Activated naive CD8-positive, alpha-beta T cell treated with anti-CD3 and anti-CD28 coated beads, Interleukin-2, amount 10 ng/mL, durations not matched to agents 7 days and 5 days (primary cell): Measurements from ENCODE around the gene FOXN3. TPM values are rescaled to one million over a fixed set of nuclear protein-coding genes. Genes with fewer than 3 reads are reported as not detected.
A peak's percentile ranks its signal among the peaks of the same experiment; 100 is the strongest.

Experiments used
- ATAC-seq: fragments of 150-1000 bp; cut with Tn5 transposase; one replicate; pipeline ENCODE4 v1.10.0; 2021; ENCODE audit warnings: low read depth, moderate library complexity
- POLR2A ChIA-PET: fragments of 350-600 bp; sonication (Branson Sonifier 250); formaldehyde crosslinking; loops from one replicate; lab custom pipeline; 2021; ENCODE audit warnings: antibody characterized with exemption; lab: Charles Lee
- DNase-seq: peaks from one replicate; pipeline ENCODE4 v3.0.0; 2021
- H3K27ac Mint-ChIP-seq: one replicate; pipeline ENCODE4 v1.8.0; 2022; ENCODE audit warnings: mild to moderate bottlenecking, mixed read lengths
- H3K27me3 Mint-ChIP-seq: one replicate; pipeline ENCODE4 v1.8.0; 2022; ENCODE audit warnings: mild to moderate bottlenecking, moderate library complexity, mixed read lengths
- H3K36me3 Mint-ChIP-seq: one replicate; pipeline ENCODE4 v1.8.0; 2021; ENCODE audit warnings: mild to moderate bottlenecking, mixed read lengths
- H3K4me1 Mint-ChIP-seq: one replicate; pipeline ENCODE4 v1.8.0; 2021; ENCODE audit warnings: mixed read lengths
- H3K4me3 Mint-ChIP-seq: one replicate; pipeline ENCODE4 v1.8.0; 2022; ENCODE audit warnings: mild to moderate bottlenecking, moderate library complexity, mixed read lengths
- H3K9me3 Mint-ChIP-seq: one replicate; pipeline ENCODE4 v1.8.0; 2021; ENCODE audit warnings: mixed read lengths
- total RNA-seq, 2 experiments: library from RNA; stranded (reverse); gene quantifications; one replicate each; pipeline ENCODE4 v1.2.3, GENCODE V29; 2021

The FOXN3 gene
- total RNA-seq, 2 experiments from 2014 or later = 101 to 102 TPM

- H3K27me3 Mint-ChIP-seq = no peaks in the 10 kb centered on the region
- H3K27ac Mint-ChIP-seq = peak overlapping the region; percentile 96
- H3K4me1 Mint-ChIP-seq = peaks cover 62% of the 10 kb centered on the region
- H3K36me3 Mint-ChIP-seq = peaks cover 11% of the 10 kb centered on the region
- POLR2A ChIA-PET = interaction anchor here (0.7 to 3.2 kb wide), 7 partner anchors 10 to 337 kb away, joined by 3 to 33 read pairs (median 4); no protein-coding TSS in a partner anchor
- peak overlapping the region; percentile 84 for H3K4me3 Mint-ChIP-seq
- H3K9me3 Mint-ChIP-seq = no peaks in the 10 kb centered on the region
- ATAC-seq (no peak), DNase-seq (peak; percentile 39)
Observed at GRCh38 chr14:89428546-89429198, 11.6 kb upstream of the FOXN3 start.

- no peaks in the 10 kb centered on the region for H3K9me3 Mint-ChIP-seq
- peak overlapping the region; percentile 96 for H3K27ac Mint-ChIP-seq
- H3K36me3 Mint-ChIP-seq = peaks cover 9% of the 10 kb centered on the region
- no peak for ATAC-seq
- DNase-seq = no peak
- H3K4me3 Mint-ChIP-seq = peak overlapping the region; percentile 84
- H3K27me3 Mint-ChIP-seq = no peaks in the 10 kb centered on the region
- peaks cover 66% of the 10 kb centered on the region for H3K4me1 Mint-ChIP-seq
- POLR2A ChIA-PET = interaction anchor here (0.7 to 3.2 kb wide), 5 partner anchors 15 to 337 kb away, joined by 3 to 33 read pairs (median 3); no protein-coding TSS in a partner anchor
Observed at GRCh38 chr14:89428173-89428523, 11.1 kb upstream of the FOXN3 start.

DNA sequence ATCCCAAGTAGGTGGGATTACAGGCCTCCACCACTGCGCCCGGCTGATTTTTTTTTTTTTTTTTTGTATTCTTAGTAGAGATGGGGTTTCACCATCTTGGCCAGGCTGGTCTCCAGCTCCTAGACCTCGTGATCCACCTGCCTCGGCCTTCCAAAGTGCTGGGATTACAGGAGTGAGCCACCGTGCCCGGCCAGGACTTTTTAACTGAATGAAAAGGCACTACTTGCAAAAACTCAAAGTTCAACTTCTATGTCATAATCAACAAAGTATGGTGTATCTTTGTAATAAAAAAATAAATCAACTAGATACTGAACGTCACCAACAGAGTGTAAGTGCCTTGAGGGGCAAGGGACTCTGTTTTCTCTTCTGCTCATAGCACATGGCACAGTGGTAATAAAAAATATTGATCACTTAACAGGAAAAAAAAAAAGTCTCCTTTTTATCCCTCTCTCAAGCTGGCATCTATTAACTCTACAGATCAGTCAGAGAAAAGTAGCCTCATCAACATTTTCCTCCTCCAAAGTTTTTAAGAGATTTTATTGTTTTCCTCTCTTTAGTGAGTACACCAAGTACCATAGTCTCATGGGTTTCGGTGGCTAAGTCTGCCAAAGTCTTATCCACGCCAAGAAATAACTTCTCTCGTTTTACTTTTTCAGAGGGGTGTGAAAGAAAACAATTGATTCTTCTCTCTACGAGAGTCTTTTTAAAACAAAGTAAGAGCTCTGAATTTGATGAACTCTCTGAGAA is 10.6 kb upstream of the FOXN3 start:
- Mint-ChIP-seq H3K4me1 (peaks cover 70% of the 10 kb centered on the region), H3K27ac (peak overlapping the region; percentile 96), H3K36me3 (peaks cover 8% of the 10 kb centered on the region), H3K9me3 (no peaks in the 10 kb centered on the region), H3K27me3 (no peaks in the 10 kb centered on the region), H3K4me3 (peak overlapping the region; percentile 84)
- POLR2A ChIA-PET = interaction anchor here (0.7 to 3.2 kb wide), 6 partner anchors 16 to 338 kb away, joined by 3 to 33 read pairs (median 3); no protein-coding TSS in a partner anchor
- no peak for ATAC-seq
- no peak for DNase-seq

DNA sequence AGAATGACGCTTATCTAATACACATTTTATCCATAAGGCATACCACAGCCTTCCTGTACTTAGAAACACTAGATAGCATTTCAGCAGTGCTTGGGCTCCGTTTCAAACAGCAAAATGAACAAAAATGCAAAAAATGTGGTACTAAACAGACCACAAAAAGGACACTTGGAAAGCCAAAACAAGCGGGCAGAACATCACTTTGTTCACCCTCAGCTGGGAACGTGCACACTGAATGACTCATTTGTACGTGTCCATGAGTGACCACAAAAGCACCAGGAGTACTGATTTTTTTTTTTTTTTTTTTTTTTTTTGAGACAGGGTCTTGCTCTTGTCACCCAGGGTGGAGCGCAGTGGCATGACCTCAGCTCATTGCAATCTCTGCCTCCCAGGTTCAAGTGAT is 8.9 kb upstream of the FOXN3 start:
- Mint-ChIP-seq H3K9me3 (no peaks in the 10 kb centered on the region), H3K27ac (peak overlapping the region; percentile 72), H3K36me3 (peaks cover 7% of the 10 kb centered on the region), H3K27me3 (no peaks in the 10 kb centered on the region), H3K4me1 (peaks cover 59% of the 10 kb centered on the region), H3K4me3 (peak overlapping the region; percentile 37)
- POLR2A ChIA-PET = interaction anchor here (0.7 to 1.3 kb wide), 3 partner anchors 193 to 295 kb away, joined by 3 read pairs; no protein-coding TSS in a partner anchor
- DNase-seq (no peak), ATAC-seq (no peak)

- Mint-ChIP-seq H3K27me3 (no peaks in the 10 kb centered on the region), H3K36me3 (peaks cover 15% of the 10 kb centered on the region), H3K4me3 (no peak overlapping the region), H3K4me1 (peaks cover 57% of the 10 kb centered on the region), H3K9me3 (no peaks in the 10 kb centered on the region), H3K27ac (no peak overlapping the region)
- no peak for ATAC-seq
- POLR2A ChIA-PET = interaction anchor here (0.6 kb wide), 2 partner anchors 14 to 234 kb away, joined by 4 to 6 read pairs; no protein-coding TSS in a partner anchor
- no peak for DNase-seq
Observed at GRCh38 chr14:89424241-89424640, 7.2 kb upstream of the FOXN3 start.

- Mint-ChIP-seq H3K27me3 (no peaks in the 10 kb centered on the region), H3K36me3 (peaks cover 16% of the 10 kb centered on the region), H3K4me3 (no peak overlapping the region), H3K4me1 (peaks cover 58% of the 10 kb centered on the region), H3K9me3 (no peaks in the 10 kb centered on the region), H3K27ac (no peak overlapping the region)
- DNase-seq (no peak), ATAC-seq (no peak)
- POLR2A ChIA-PET = no interaction called here
Observed at GRCh38 chr14:89422952-89423345, 5.9 kb upstream of the FOXN3 start.

DNA sequence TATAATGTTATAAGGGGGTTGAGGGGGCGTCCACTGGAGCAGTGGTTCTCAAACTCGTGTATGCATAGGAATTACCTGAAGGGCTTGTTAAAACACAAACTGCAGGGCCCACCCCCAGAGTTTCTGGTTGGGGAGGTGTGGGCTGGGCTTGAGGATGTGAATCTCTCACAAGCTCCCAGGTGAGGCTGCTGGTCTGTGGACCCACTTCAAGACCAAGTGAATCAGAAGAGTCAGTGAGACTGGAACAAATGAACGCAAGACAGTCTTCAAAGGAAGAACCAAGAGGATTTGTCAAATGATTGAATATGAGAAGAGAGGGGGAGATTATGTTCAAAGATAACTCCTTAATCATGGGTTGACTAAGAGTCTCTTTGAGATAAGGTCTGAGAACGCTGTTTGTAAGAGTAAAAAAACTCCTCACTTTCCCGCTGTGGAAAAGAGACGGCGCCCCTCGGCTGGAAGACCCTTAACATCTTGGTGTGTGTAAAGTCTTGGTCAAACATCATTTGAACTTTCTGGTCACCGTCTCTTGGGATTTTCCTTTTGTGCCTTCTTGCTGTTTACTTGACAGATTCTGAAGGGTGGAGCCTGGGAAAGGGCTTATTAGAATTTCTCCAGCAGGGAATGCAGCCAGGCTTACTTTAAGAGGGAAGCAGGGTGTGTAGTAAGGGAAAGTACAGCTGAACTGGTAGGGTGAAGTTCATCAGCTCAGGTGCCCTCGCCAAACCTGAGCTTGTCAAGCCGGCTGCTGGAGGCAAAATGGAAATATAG is 5.3 kb upstream of the FOXN3 start:
- Mint-ChIP-seq H3K27me3 (no peaks in the 10 kb centered on the region), H3K36me3 (peaks cover 16% of the 10 kb centered on the region), H3K4me3 (no peak overlapping the region), H3K4me1 (peaks cover 52% of the 10 kb centered on the region), H3K9me3 (no peaks in the 10 kb centered on the region), H3K27ac (no peak overlapping the region)
- DNase-seq = no peak
- POLR2A ChIA-PET = no interaction called here
- no peak for ATAC-seq

- no peaks in the 10 kb centered on the region for H3K27me3 Mint-ChIP-seq
- H3K36me3 Mint-ChIP-seq = peaks cover 18% of the 10 kb centered on the region
- H3K9me3 Mint-ChIP-seq = no peaks in the 10 kb centered on the region
- H3K4me1 Mint-ChIP-seq = peaks cover 45% of the 10 kb centered on the region
- no peak overlapping the region for H3K4me3 Mint-ChIP-seq
- H3K27ac Mint-ChIP-seq = no peak overlapping the region
- no peak for ATAC-seq
- no peak for DNase-seq
- POLR2A ChIA-PET = no interaction called here
Observed at GRCh38 chr14:89420502-89420901, 3.5 kb upstream of the FOXN3 start.

GRCh38 chr14:89419973-89420482 is 3.0 kb upstream of the FOXN3 start:
- H3K27me3 Mint-ChIP-seq = no peaks in the 10 kb centered on the region
- POLR2A ChIA-PET = no interaction called here
- no peaks in the 10 kb centered on the region for H3K9me3 Mint-ChIP-seq
- H3K4me1 Mint-ChIP-seq = peaks cover 48% of the 10 kb centered on the region
- H3K27ac Mint-ChIP-seq = peak overlapping the region; percentile 32
- ATAC-seq = no peak
- no peak overlapping the region for H3K4me3 Mint-ChIP-seq
- no peak for DNase-seq
- peaks cover 18% of the 10 kb centered on the region for H3K36me3 Mint-ChIP-seq

DNA sequence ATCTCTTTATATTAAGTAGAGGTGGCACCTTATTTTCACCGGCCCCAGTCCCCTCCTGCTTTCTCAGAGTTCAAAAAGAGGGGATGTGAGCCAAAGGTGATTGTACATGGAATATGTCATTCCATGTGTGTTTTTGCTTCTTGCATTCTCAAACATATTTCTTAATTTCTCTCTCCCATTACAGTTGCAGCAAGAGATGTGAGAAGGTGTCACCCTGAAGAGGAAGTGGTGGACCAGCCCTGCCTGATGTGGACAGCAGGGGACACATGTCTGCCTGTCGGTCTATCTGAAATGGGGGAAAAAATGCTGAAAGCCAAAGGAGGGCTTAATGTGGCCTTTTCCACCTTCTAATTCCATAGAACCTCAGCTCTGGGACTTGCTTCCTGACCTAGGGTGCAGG is 1.9 kb upstream of the FOXN3 start:
- DNase-seq = no peak
- Mint-ChIP-seq H3K4me3 (peak overlapping the region; percentile 82), H3K9me3 (no peaks in the 10 kb centered on the region), H3K36me3 (peaks cover 18% of the 10 kb centered on the region), H3K27me3 (no peaks in the 10 kb centered on the region), H3K4me1 (peaks cover 44% of the 10 kb centered on the region), H3K27ac (peak overlapping the region; percentile 86)
- POLR2A ChIA-PET = interaction anchor here (0.6 to 1.4 kb wide), 5 partner anchors 10 to 200 kb away, joined by 3 to 6 read pairs (median 4); no protein-coding TSS in a partner anchor
- ATAC-seq = no peak

DNA sequence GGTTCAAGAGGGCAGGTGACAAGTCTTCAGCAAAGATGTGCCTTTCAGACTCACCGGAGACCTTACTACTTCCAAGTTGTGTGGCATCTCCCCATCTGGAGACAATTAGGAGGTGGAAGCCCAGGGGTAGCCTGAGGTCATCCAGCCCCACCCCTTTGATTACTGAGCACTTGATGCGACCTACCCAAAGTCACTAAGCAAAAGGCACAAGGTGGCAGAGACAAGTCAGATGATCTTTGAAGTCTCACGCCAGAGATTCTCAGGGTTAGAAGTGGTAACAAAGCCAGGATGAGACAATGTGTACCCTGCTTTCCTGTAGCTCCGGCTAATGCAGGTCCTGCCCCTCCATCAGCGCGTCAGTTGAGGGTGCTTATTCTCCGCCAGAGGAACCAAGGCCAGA is 1.4 kb upstream of the FOXN3 start:
- peaks cover 20% of the 10 kb centered on the region for H3K36me3 Mint-ChIP-seq
- ATAC-seq (no peak), DNase-seq (peak; percentile 34)
- H3K9me3 Mint-ChIP-seq = no peaks in the 10 kb centered on the region
- POLR2A ChIA-PET = interaction anchor here (0.6 to 1.4 kb wide), 7 partner anchors 11 to 364 kb away, joined by 3 to 6 read pairs (median 3); no protein-coding TSS in a partner anchor
- H3K4me3 Mint-ChIP-seq = peak overlapping the region; percentile 82
- peak overlapping the region; percentile 86 for H3K27ac Mint-ChIP-seq
- no peaks in the 10 kb centered on the region for H3K27me3 Mint-ChIP-seq
- peaks cover 40% of the 10 kb centered on the region for H3K4me1 Mint-ChIP-seq

DNA sequence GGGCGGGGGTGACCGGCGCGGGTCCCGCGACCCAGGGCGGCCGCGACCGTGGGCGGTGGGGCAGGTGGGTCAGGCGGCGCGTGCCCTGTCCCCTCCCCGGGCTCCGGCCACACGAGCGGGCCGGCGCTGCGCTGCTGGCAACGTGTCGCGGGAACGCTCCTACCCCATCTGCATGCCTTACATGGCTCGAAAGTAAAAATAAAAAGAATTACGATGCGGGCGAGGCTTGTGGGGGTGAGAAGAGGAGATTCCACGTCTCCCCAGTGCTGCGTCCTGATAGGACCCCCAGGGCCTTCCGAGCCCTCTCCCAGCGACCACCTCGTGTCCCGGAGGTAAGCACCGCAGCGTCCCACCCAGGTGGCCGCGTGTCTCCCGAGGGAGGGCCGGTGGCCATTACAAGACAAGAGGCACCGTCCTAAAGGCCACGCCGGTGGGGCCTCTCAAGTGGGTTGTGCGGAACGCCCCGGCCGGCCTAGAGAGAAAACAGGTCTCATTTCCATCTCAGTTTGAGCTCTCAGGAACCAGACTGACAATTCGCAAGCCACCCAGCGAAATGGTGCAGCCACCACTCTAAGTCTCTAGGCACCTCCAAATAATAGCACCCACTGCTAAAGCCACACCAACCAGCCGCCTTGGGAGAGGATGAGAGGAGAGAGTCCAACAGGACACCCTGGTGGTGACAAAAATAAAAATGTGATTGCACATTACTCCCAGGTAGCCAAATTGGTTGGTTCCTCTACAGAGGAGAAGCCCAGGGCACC is 612 bp upstream of the FOXN3 start:
- Mint-ChIP-seq H3K27ac (peak overlapping the region; percentile 86), H3K4me3 (peak overlapping the region; percentile 82), H3K36me3 (peaks cover 23% of the 10 kb centered on the region), H3K9me3 (no peaks in the 10 kb centered on the region), H3K27me3 (no peaks in the 10 kb centered on the region), H3K4me1 (peaks cover 35% of the 10 kb centered on the region)
- POLR2A ChIA-PET = interaction anchor here (0.7 to 1.4 kb wide), 5 partner anchors 12 to 365 kb away, joined by 3 to 6 read pairs (median 4); no protein-coding TSS in a partner anchor
- peak; percentile 57 for ATAC-seq
- DNase-seq = peak; percentile 77
